KOPT-K1 (cell line): ENCODE data around the gene NOL4L.

Experiments used
- H3K27ac ChIP-seq: fragments of 200-600 bp; sonication (generic); 2 replicates; pipeline ENCODE4 v1.5.1; 2016; ENCODE audit warnings: antibody characterized with exemption, mild to moderate bottlenecking, low read depth, low read length; ENCODE audit not compliant: poor library complexity, severe bottlenecking
- H3K36me3 ChIP-seq: fragments of 200-600 bp; sonication (generic); 2 replicates; pipeline ENCODE4 v1.5.1; 2017; ENCODE audit warnings: antibody characterized with exemption, mild to moderate bottlenecking, low read length, moderate library complexity; ENCODE audit not compliant: insufficient read depth
- H3K9me3 ChIP-seq: fragments of 200-600 bp; sonication (generic); 2 replicates; pipeline ENCODE4 v1.5.1; 2017; ENCODE audit warnings: antibody characterized with exemption, low read length, mild to moderate bottlenecking; ENCODE audit not compliant: insufficient read depth, poor library complexity, severe bottlenecking

NOL4L gene

DNA sequence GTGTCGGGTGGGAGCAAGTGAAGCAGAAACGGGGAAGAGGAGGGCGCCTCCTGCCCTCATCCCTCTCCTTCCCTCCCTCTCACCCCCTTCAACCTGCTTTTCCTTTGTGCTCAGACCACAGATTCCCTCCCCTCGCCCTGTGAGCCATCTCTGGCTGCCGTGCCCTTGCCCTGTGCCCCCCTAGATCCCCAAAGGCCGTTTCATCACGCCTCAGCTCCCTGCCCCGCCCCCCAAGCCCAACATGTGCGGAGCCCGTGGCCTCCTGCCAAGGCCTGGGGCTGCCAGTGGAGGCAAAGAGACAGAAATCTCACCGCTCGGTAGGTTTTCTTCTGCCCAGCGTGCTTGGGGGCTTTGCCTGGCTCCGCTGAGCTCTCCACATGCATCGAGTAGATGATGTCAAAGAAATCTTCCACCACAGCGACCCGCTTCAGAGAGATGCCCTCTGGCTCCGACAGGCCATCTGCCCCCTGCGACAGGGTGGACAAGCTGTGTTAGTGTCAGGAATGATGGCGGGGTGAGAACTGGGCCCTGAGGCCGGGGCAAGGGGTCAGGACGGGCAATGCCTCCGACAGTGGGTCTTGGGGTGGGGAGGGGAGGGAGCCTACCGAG, 57.6 kb downstream of the NOL4L start:
- Histone ChIP-seq H3K36me3 (no peaks in the 10 kb centered on the region), H3K27ac (peak overlapping the region; percentile 80), H3K9me3 (no peaks in the 10 kb centered on the region)

DNA sequence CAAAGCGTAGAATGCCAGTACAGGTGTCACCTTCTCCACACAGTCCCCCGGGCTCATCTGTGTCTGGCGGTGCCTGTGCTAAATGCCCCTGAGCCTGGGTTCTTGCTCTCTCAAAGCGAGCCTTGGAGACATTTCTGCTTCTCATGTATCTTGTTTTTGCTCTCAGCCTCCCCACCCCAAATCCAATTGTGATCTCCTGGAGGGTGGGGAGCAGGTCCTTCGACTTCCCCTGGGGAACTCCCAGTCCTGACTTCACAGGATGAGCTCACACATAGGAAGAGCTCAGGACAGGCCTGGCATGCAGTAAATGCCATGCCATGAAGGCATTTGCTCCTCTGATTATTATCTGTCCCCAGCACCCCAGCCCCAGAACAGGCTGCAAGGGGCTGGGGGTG, 58.1 kb downstream of the NOL4L start:
- Histone ChIP-seq H3K36me3 (no peaks in the 10 kb centered on the region), H3K27ac (peak overlapping the region; percentile 80), H3K9me3 (no peaks in the 10 kb centered on the region)

DNA sequence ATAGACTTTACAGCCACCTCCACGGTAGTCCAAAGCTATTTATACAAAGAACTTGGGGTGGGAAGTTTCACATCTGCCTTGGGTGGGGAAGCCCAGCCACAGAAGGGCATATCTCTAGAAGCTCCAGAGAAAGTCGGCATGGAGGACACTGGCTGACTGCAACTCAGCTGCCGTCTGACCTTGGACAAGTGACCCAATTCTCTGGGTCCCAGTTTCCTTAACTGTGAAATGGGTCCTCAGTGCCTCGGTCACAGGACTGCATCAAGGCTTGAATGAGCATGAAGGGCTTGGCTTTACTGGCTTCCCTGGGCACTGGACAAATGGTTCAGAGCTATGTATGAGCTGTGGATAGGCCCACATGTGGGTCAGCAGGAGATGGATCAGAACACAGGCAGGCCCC, 58.6 kb downstream of the NOL4L start:
- H3K36me3 ChIP-seq = no peaks in the 10 kb centered on the region
- H3K9me3 ChIP-seq = no peaks in the 10 kb centered on the region
- peak overlapping the region; percentile 80 for H3K27ac ChIP-seq

DNA sequence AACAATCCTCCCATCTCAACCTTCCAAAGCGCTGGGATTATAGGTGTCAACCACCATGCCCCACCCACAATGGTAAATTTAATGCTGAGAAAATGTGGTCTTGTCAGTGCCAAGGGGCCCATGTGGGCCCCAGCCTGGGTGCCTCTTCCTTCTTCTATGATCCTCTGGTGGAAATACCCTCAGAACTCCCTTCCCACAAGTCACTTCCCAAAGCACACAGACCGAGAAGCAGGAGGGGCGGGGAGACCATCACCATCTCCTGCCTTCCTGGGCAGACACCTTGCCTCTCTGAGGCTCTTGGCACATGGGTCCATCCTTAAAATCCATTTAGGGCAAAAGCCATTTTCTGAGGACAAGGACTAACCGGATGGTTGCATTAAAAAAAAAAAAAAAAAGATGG, 59.0 kb downstream of the NOL4L start:
- H3K27ac ChIP-seq = peak overlapping the region; percentile 80
- H3K36me3 ChIP-seq = 0 out of 2 replicates have a peak, but pooled peaks cover 1% of the 10 kb centered on the region
- no peaks in the 10 kb centered on the region for H3K9me3 ChIP-seq

DNA sequence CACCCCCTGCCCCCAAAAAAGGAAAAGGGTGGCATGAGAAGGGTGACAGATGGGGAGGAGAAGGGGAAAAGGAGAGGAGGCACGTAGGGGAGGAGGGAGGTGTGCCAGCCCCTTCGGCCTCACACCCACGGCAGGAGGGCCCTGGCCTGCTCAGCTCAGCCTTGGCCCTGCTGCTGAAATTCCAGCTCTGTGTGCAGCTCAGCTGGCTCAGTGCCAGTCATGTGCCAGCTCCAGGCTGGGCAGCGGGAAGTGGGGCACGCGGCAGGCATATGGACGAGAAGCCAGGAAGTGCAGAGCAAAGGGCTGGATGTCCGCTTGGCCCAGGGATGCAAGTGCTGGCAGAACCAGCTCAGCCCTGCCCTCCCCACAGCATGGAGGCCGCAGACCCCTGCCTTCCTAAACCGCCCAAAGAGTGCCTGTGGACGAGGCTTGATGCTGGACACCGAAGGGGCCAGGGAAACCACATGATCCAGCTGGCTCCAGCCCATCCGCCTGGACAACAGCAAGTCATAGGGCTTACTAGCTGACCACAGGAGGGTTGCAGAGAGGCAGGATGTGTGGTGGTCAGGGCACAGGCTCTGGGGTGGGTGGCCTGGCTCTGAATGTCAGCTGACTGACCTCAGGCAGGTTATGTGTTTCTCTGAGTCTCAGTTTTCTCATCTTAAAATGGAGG, 60.2 kb downstream of the NOL4L start:
- Histone ChIP-seq H3K36me3 (peaks cover 13% of the 10 kb centered on the region; the same call in 1 of the 2 replicates), H3K27ac (peak overlapping the region; percentile 80), H3K9me3 (no peaks in the 10 kb centered on the region)

- Histone ChIP-seq H3K36me3 (peaks cover 24% of the 10 kb centered on the region; the same call in 1 of the 2 replicates), H3K9me3 (no peaks in the 10 kb centered on the region), H3K27ac (peak overlapping the region; percentile 80)
Measured at GRCh38 chr20:32523613-32524213, 61.4 kb downstream of the NOL4L start.

DNA sequence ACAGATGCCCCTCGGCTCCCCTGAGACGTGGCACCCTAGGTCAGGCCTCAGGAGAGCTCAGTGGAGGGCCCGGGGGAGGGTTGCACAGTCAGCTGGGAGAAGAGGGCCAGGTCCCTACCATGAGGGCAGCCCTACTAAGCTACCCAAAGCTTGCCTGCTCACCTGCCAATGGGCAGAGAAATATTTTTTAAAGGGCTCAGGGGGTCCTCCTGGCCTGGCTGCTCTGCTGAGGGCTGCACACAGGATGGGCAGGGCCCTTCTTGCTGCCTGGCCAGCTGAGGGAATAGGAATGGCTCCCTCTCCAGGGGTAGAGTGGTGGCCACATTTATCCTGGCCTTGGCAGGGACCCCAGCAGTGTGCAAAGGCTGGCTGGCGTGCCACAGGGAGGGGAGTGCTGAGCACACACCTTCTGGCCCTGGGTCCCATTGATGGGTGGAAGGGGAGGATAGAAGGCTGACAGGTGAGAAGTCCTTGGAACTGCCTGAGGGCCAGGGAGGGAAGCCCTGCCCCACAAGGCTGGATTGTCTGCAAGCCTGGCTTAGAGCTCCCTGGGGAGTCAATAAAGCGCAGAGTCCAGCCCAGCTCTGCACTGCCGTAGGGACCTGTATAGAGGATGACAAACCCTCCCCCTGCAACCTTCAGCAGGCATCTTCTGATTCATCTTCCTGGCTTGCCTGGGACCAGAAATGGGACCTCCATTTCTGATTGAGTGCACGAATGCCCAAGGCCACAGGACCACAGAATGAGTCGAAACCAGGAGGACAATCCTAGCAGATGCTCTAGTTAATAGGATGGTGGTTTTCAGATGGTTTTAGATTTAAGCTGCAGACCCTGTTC, 62.1 kb downstream of the NOL4L start:
- no peaks in the 10 kb centered on the region for H3K9me3 ChIP-seq
- peaks cover 31% of the 10 kb centered on the region for H3K36me3 ChIP-seq
- H3K27ac ChIP-seq = peak overlapping the region; percentile 80

- Histone ChIP-seq H3K36me3 (peaks cover 37% of the 10 kb centered on the region), H3K9me3 (no peaks in the 10 kb centered on the region), H3K27ac (peak overlapping the region; percentile 80)
Measured at GRCh38 chr20:32522526-32522775, 62.7 kb downstream of the NOL4L start.

DNA sequence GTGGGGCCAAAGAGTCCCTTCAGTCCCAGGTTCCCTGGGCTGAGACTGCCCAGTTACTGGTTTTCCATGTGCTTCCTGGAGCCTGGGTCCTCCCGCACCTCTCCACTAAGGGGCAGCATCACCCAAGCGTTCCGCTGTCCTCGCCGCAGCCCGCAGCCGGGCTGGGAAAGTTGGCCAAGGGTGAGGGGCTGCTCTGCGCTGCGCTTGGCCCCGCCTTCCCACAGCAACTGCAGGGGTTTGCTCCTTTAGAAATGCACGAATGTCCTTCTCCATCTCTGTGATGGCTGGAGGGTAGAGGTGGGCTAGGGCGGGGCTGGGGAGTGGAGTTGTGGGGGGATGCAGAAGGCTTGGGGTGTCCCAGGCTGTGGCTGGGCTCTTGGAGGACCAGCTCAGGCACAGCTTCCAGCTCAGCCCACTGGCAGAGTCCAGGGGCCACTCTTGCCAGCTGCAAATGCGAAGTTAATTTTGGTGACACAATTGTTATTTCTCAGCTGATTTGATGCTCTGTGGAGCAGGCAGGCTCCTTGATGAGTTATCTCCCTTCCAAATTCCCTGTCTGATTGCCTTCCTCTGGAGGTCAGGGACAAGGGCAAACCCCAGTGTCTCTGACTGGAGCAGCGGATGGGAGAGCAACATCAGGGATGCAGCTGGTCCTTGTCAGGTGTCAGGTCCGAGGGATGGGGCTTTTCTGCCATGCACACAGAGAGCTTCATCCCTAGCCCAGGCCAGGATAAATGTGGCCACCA, 63.2 kb downstream of the NOL4L start:
- H3K36me3 ChIP-seq = peaks cover 39% of the 10 kb centered on the region
- no peaks in the 10 kb centered on the region for H3K9me3 ChIP-seq
- peak overlapping the region; percentile 80 for H3K27ac ChIP-seq

DNA sequence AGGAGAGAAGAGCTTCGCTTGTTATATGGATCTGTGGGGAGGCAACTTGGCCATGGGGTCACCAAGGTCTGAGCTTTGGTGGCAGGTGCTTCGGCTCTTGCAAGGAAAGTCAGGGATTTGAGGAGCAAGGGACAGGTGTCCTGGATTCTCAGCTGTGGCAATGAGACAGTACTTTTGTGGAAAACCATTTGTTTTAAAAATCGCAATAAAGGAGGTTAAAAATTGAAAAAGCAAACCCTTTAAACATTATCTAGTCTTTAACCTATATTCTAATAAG, 64.3 kb downstream of the NOL4L start:
- Histone ChIP-seq H3K27ac (no peak overlapping the region), H3K36me3 (peaks cover 50% of the 10 kb centered on the region), H3K9me3 (no peaks in the 10 kb centered on the region)

DNA sequence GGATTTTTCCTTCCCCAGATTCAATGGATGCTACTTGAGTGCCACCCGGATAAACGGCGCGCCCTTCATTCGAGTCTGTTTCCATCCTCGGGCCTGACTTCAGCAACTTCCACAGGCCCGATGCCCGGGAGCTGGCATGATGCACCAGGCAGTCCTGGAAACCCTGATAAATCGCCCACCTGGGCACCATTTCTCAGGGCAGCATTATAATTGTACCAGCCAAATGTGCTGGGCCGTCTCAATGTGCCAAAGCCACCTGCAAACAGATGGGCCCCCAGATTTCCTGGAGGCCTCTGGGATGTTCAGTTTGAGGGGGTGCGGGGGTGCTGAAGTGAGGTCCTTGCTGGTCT, 65.8 kb downstream of the NOL4L start:
- H3K9me3 ChIP-seq = no peaks in the 10 kb centered on the region
- peaks cover 57% of the 10 kb centered on the region for H3K36me3 ChIP-seq
- H3K27ac ChIP-seq = peak overlapping the region; percentile 13

DNA sequence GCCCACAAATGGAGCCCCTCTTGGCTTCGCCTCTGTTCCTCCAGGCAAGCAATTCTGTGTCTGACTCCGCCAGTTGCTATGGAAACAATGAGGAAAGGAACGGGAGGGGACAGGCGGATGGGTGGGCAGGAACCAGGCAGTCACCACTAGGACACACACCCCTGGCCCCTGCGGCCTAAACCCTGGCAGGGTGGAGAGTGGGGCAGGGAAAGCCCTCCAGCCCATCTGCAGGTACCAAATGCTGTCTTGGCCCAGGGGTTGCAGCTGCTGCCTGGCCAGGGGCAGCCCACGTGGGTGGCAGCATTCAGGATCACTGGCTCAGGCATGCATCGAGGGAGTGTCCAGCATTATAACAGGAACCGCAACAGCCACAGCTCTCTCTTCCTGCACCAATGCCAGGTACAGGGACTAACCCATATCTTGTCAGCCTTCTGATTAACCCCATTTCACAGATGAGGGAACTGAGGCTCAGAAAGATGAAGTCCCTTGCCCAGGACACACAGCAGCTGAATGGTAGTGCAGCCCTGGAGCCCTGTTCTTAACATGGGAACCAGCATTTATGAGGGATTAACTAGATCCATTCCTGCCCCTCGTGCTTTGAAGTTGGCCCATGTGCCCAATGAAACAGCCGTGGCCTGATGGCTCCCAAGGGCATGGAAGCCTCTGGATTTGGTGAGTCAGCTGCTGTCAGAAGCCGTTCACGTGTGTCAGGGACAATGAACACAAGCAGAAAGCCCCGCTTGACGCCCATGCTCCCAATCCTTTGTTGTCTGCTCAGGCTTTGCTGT, 66.3 kb downstream of the NOL4L start:
- H3K36me3 ChIP-seq = peaks cover 57% of the 10 kb centered on the region
- H3K9me3 ChIP-seq = no peaks in the 10 kb centered on the region
- peak overlapping the region; percentile 13 for H3K27ac ChIP-seq

DNA sequence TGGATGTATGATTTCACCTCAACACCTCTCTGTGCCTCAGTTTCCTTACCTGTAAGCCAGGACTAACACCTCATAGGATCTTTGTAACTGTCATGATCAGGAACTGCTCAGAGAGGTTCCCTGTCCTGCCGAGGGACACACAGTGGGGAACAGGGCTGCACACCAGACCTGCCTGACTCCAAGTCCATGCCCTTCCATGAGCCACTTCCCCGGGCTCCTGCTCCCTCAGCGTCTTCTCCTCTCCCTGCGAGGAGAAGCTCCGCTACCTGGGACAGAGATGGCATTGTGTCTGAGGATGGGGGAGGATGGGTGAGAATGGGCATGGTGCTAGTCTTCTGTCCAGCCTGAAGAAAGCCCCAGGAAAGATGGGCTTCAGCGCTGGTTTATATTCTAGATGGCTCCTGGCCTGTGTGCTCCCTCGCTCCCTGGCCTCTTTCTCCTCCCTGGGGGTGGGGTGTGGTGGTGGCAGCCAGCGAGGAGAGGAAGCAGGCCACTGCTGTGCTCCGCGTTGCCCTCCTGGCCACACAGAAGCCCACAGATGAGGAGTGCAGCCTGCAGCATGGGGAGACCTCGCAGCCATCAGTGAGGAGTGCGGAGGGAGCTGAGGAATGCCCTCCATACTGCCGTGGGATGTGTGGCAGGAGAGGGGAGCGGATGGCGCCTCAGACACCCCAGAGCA, 67.1 kb downstream of the NOL4L start:
- Histone ChIP-seq H3K27ac (no peak overlapping the region), H3K36me3 (peaks cover 57% of the 10 kb centered on the region)

DNA sequence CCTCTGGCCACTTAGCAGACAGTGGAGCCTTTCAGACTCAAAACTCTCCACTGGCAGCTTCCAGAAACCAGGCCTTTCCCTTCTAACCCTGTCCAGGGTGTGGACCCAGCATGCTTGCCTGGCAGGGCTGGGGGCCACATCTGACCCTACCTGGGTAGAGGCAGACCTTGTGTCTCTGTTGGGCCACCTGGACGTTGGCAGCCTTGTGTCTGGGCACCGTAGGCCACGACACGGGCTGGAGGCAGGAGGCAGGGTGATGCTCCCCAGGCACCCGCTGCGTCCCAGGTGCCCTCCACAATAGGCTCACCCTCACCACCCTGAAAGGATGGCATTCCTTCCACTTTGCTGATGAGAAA, 67.6 kb downstream of the NOL4L start:
- Histone ChIP-seq H3K9me3 (no peaks in the 10 kb centered on the region), H3K27ac (peak overlapping the region; percentile 43), H3K36me3 (peaks cover 57% of the 10 kb centered on the region)

More for the DNA sequence above, 67.1 kb downstream of the NOL4L start:
- H3K9me3 ChIP-seq = no peaks in the 10 kb centered on the region
